HepG2 (cell line): ENCODE measurements around the gene TTC6. TPM values are rescaled to one million over a fixed set of nuclear protein-coding genes. Genes with fewer than 3 reads are reported as not detected.

Experiments
- CHD4 ChIP-seq: fragments of 200-600 bp; sonication (generic); IDR thresholded peaks from 2 replicates; pipeline ENCODE4 v1.7.0; 2017; ENCODE audit warnings: mild to moderate bottlenecking, low read length, borderline replicate concordance
- HOMEZ ChIP-seq: IDR thresholded peaks from 2 replicates; pipeline ENCODE4 v1.6.1; 2016; ENCODE audit warnings: low read depth
- RNF2 ChIP-seq: fragments of 450-650 bp; conservative IDR thresholded peaks from 2 replicates; pipeline ENCODE4 v1.6.1; 2016; ENCODE audit warnings: low read depth
- ZNF142 ChIP-seq: sonication (generic); formaldehyde crosslinking; IDR thresholded peaks from 2 replicates; pipeline ENCODE4 v1.4.0; 2020; ENCODE audit warnings: missing genetic modification reagents
- ZNF430 ChIP-seq: sonication (generic); formaldehyde crosslinking; IDR thresholded peaks from 2 replicates; pipeline ENCODE4 v1.9.0; 2021; ENCODE audit warnings: mild to moderate bottlenecking, missing genetic modification reagents
- ZNF784 ChIP-seq: sonication (generic); formaldehyde crosslinking; IDR thresholded peaks from 2 replicates; pipeline ENCODE4 v1.5.1; 2020; ENCODE audit warnings: missing genetic modification reagents, mild to moderate bottlenecking, borderline replicate concordance
- polyA plus RNA-seq, 8 experiments: library from polyadenylated mRNA; depleted of rRNA in 3 of 8; stranded (reverse) in 7 of 8; unstranded in 1 of 8; fragments of >200 nt; fragmentation: Illumina TruSeq in 4 of 8; extraction: Trizol in 4 of 8; gene quantifications; 2 replicates each; pipeline versions ENCODE4 v1.2.1 to v1.2.3, GENCODE V29; 2011 to 2016; ENCODE audit warnings: low read depth in 4 of 8, missing spikeins in 1 of 8, mixed read lengths in 1 of 8; ENCODE audit not compliant: insufficient read depth in 1 of 8
- total RNA-seq, 5 experiments: library from RNA; depleted of rRNA; stranded (reverse); fragments of >200 nt; fragmentation: Illumina TruSeq; extraction: Trizol; gene quantifications; 2 replicates each; pipeline ENCODE4 v1.2.3, GENCODE V29; 2016; ENCODE audit warnings: low read depth in 1 of 5
- TF ChIP-seq, protein P1 (sequence below), 2 experiments: sonication (generic) in 1 of 2; formaldehyde crosslinking in 1 of 2; IDR thresholded peaks; 2 replicates each; pipeline versions ENCODE4 v1.4.0 to v1.6.1; 2018 to 2020; ENCODE audit warnings: missing genetic modification reagents in 2 of 2, borderline replicate concordance in 1 of 2, low read depth in 1 of 2, mild to moderate bottlenecking in 1 of 2, missing biosample characterization in 1 of 2
- TF ChIP-seq, protein P2 (sequence below): sonication (generic); formaldehyde crosslinking; IDR thresholded peaks from 2 replicates; pipeline ENCODE4 v1.8.1; 2023; ENCODE audit warnings: mild to moderate bottlenecking, missing genetic modification reagents

Gene TTC6
- total and polyA plus RNA-seq, 2 of the 13 experiments (the other 11 are each of a cell fraction or from before 2014, with no cell fraction given) = 9.3 to 27.4 TPM

- TF ChIP-seq ZNF142 (CRISPR knock-in tag) (no peak), HOMEZ (peak; percentile 2; the same call in 1 of the 2 replicates), RNF2 (no peak), CHD4 (peak; percentile 98), ZNF784 (CRISPR knock-in tag) (no peak), ZNF430 (no peak)
- TF ChIP-seq, protein P1, sequence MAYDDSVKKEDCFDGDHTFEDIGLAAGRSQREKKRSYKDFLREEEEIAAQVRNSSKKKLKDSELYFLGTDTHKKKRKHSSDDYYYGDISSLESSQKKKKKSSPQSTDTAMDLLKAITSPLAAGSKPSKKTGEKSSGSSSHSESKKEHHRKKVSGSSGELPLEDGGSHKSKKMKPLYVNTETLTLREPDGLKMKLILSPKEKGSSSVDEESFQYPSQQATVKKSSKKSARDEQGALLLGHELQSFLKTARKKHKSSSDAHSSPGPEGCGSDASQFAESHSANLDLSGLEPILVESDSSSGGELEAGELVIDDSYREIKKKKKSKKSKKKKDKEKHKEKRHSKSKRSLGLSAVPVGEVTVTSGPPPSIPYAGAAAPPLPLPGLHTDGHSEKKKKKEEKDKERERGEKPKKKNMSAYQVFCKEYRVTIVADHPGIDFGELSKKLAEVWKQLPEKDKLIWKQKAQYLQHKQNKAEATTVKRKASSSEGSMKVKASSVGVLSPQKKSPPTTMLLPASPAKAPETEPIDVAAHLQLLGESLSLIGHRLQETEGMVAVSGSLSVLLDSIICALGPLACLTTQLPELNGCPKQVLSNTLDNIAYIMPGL (CRISPR knock-in tag; IDR thresholded peaks at IDR 0.05; ENCODE audit: borderline replicate concordance in 1 of 2, low read depth in 1 of 2) = 0 out of 4 replicates have a peak, but pooled peaks of 1 of the 2 experiments have one; percentile 12
- TF ChIP-seq, protein P2, sequence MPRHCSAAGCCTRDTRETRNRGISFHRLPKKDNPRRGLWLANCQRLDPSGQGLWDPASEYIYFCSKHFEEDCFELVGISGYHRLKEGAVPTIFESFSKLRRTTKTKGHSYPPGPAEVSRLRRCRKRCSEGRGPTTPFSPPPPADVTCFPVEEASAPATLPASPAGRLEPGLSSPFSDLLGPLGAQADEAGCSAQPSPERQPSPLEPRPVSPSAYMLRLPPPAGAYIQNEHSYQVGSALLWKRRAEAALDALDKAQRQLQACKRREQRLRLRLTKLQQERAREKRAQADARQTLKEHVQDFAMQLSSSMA (CRISPR knock-in tag) = peak; percentile 77; the same call in 1 of the 2 replicates
These were observed 8.3 kb downstream of the TTC6 start (continued) for GRCh38 chr14:37603688-37604251.
